ENCODE results near the gene ERCC5.

ERCC5 gene

GRCh38 chr13:102845289-102845629, 573 bp upstream of the ERCC5 start:
- no peak for TF ChIP-seq CTCF (conservative IDR thresholded peaks at IDR 0.05; ENCODE audit: low read depth, low read length)
- H3K4me3 ChIP-seq (ENCODE audit: low read length), result peak overlapping the region; percentile 94
- no peak for DNase-seq (ENCODE audit: low read depth)

GRCh38 chr13:102846261-102847015, 606 bp downstream of the ERCC5 start:
- no peak for TF ChIP-seq CTCF (conservative IDR thresholded peaks at IDR 0.05; ENCODE audit: low read depth, low read length)
- H3K4me3 ChIP-seq (ENCODE audit: low read length), result peak overlapping the region; percentile 94
- no peak for DNase-seq (ENCODE audit: low read depth)

- no peak for DNase-seq (ENCODE audit: low read depth)
- H3K4me3 ChIP-seq (ENCODE audit: low read length), result peak overlapping the region; percentile 94
- TF ChIP-seq CTCF (conservative IDR thresholded peaks at IDR 0.05; ENCODE audit: low read depth, low read length), result peak; percentile 79
These were observed 1.7 kb downstream of the ERCC5 start for GRCh38 chr13:102847272-102848234.

GRCh38 chr13:102848956-102849355, 3.1 kb downstream of the ERCC5 start:
- no peak for TF ChIP-seq CTCF (conservative IDR thresholded peaks at IDR 0.05; ENCODE audit: low read depth, low read length)
- no peak overlapping the region for H3K4me3 ChIP-seq (ENCODE audit: low read length)
- no peak for DNase-seq (ENCODE audit: low read depth)

- no peak for TF ChIP-seq CTCF (conservative IDR thresholded peaks at IDR 0.05; ENCODE audit: low read depth, low read length)
- H3K4me3 ChIP-seq (ENCODE audit: low read length), result no peak overlapping the region
- no peak for DNase-seq (ENCODE audit: low read depth)
These were observed 6.7 kb downstream of the ERCC5 start for GRCh38 chr13:102852556-102852955.

GRCh38 chr13:102854675-102855074, 8.8 kb downstream of the ERCC5 start:
- DNase-seq (ENCODE audit: low read depth), result no peak
- TF ChIP-seq CTCF (conservative IDR thresholded peaks at IDR 0.05; ENCODE audit: low read depth, low read length), result no peak
- no peak overlapping the region for H3K4me3 ChIP-seq (ENCODE audit: low read length)

Measured in retinal pigment epithelial cell (primary cell).